GM12891 (cell line): Measurements from ENCODE around the gene GDF15.

Experiments
- POLR2A ChIP-seq: IDR thresholded peaks from 2 replicates; pipeline ENCODE4 v1.6.1; 2011; ENCODE audit warnings: low read depth, low read length, control low read depth
- POLR2AphosphoS5 ChIP-seq: IDR thresholded peaks from 2 replicates; pipeline ENCODE4 v1.6.1; 2011; ENCODE audit warnings: low read depth, low read length, control low read depth
- TAF1 ChIP-seq: IDR thresholded peaks from 2 replicates; pipeline ENCODE4 v1.6.1; 2011; ENCODE audit warnings: low read depth, low read length, control low read depth

GRCh38 chr19:18361646-18362045, 24.3 kb upstream of the GDF15 start:
- no peak for TF ChIP-seq POLR2AphosphoS5
- TF ChIP-seq POLR2A = no peak
- TF ChIP-seq TAF1 = no peak
